DND-41 (cell line): ENCODE measurements around the gene DGKG.

Experiments
- CTCF ChIP-seq: IDR thresholded peaks from 2 replicates; pipeline ENCODE4 v1.5.1; 2012; ENCODE audit warnings: borderline replicate concordance, low read length, moderate library complexity, mild to moderate bottlenecking; ENCODE audit not compliant: poor library complexity, severe bottlenecking; ENCODE audit errors: extremely low read depth
- EZH2 ChIP-seq: IDR thresholded peaks from 3 replicates; pipeline ENCODE4 v1.6.1; 2012; ENCODE audit warnings: borderline replicate concordance, low read depth, mild to moderate bottlenecking, moderate library complexity, low read length, inconsistent platforms; ENCODE audit not compliant: severe bottlenecking

- TF ChIP-seq CTCF, result no peak
- no peak for TF ChIP-seq EZH2
Observed at GRCh38 chr3:186180891-186181481, 181.0 kb downstream of the DGKG start.
